Thyroid gland (tissue), 4 donors: ENCODE measurements around the gene RPS21. TPM values are rescaled to one million over a fixed set of nuclear protein-coding genes. Genes with fewer than 3 reads are reported as not detected.
A peak's percentile ranks its signal among the peaks of the same experiment; 100 is the strongest.

Experiments used
- DNase-seq, 2 donors: peaks; one replicate each; pipeline ENCODE4 v3.0.0-alpha.2; 2019
- H3K27ac ChIP-seq, 3 donors: fragments of 200-600 bp; sonication (generic); 1 replicate in 2 of 3; 2 replicates in 1 of 3; pipeline ENCODE4 v1.5.1; 2016 to 2019; ENCODE audit warnings: mild to moderate bottlenecking in 1 of 3, moderate library complexity in 1 of 3
- H3K27me3 ChIP-seq: fragments of 200-600 bp; sonication (generic); one replicate; pipeline ENCODE4 v1.5.1; 2019
- H3K36me3 ChIP-seq, 2 donors: fragments of 200-600 bp; sonication (generic); one replicate each; pipeline ENCODE4 v1.5.1; 2016 to 2019
- H3K4me1 ChIP-seq, 2 donors: fragments of 200-600 bp; sonication (generic); one replicate each; pipeline ENCODE4 v1.5.1; 2017 to 2019
- H3K4me3 ChIP-seq, 3 donors: fragments of 200-600 bp; sonication (generic); replicated peaks in 1 of 3; 1 replicate in 2 of 3; 2 replicates in 1 of 3; pipeline ENCODE4 v1.5.1; 2016; ENCODE audit warnings: mild to moderate bottlenecking in 1 of 3
- H3K9me3 ChIP-seq: fragments of 200-600 bp; sonication (generic); one replicate; pipeline ENCODE4 v1.5.1; 2017
- POLR2A ChIP-seq, 2 donors: fragments of 450-650 bp; IDR thresholded peaks; one replicate each; pipeline ENCODE4 v1.6.1; 2017; ENCODE audit warnings: antibody characterized with exemption in 2 of 2, mild to moderate bottlenecking in 2 of 2, moderate library complexity in 1 of 2
- WGBS, 2 donors: methylation state at CpG; one replicate each; pipeline ENCODE4 v1.1.5; 2017; 5-methylcytosine and 5-hydroxymethylcytosine counted together
- intact Hi-C: fragments of 100-400 bp; cut with DNase I; formaldehyde crosslinking; loops from one replicate; pipeline ENCODE4 v1.15.1; 2023
- total RNA-seq, 4 donors: library from RNA; depleted of rRNA; stranded (reverse); fragments of >200 nt; gene quantifications; one replicate each; pipeline ENCODE4 v1.2.3, GENCODE V29; 2016
- TF ChIP-seq, protein P1 (sequence below), 6 experiments: fragments of 200-600 bp in 3 of 6; fragments of 450-650 bp in 3 of 6; sonication (generic) in 3 of 6; IDR thresholded peaks; one replicate each; pipeline ENCODE4 v1.5.1; 2016 to 2019; ENCODE audit warnings: antibody characterized with exemption in 6 of 6, mild to moderate bottlenecking in 2 of 6, inconsistent platforms in 1 of 6, moderate library complexity in 1 of 6

RPS21 gene
- total RNA-seq, 4 donors from 2014 or later = 1,818 to 3,649 (median 2,349) TPM

GRCh38 chr20:62347445-62347844 is 39.5 kb upstream of the RPS21 start:
- TF ChIP-seq, protein P1, sequence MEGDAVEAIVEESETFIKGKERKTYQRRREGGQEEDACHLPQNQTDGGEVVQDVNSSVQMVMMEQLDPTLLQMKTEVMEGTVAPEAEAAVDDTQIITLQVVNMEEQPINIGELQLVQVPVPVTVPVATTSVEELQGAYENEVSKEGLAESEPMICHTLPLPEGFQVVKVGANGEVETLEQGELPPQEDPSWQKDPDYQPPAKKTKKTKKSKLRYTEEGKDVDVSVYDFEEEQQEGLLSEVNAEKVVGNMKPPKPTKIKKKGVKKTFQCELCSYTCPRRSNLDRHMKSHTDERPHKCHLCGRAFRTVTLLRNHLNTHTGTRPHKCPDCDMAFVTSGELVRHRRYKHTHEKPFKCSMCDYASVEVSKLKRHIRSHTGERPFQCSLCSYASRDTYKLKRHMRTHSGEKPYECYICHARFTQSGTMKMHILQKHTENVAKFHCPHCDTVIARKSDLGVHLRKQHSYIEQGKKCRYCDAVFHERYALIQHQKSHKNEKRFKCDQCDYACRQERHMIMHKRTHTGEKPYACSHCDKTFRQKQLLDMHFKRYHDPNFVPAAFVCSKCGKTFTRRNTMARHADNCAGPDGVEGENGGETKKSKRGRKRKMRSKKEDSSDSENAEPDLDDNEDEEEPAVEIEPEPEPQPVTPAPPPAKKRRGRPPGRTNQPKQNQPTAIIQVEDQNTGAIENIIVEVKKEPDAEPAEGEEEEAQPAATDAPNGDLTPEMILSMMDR (IDR thresholded peaks at IDR 0.05) = no peak
- no peak for TF ChIP-seq POLR2A (IDR thresholded peaks at IDR 0.05)
- no peak overlapping the region for H3K27ac ChIP-seq
- peaks cover 9 to 14% of the 10 kb centered on the region in 2 donors for H3K36me3 ChIP-seq
- no peak for DNase-seq
- no peaks in the 10 kb centered on the region for H3K27me3 ChIP-seq
- WGBS, 2 donors = 75 to 76% methylated on average over 5 to 7 of the region's 9 CpGs
- H3K4me3 ChIP-seq = no peak overlapping the region
- peaks cover 19 to 28% of the 10 kb centered on the region in 2 donors for H3K4me1 ChIP-seq
- H3K9me3 ChIP-seq = no peaks in the 10 kb centered on the region
- intact Hi-C loops = no loop called here

GRCh38 chr20:62348604-62349003 is 38.3 kb upstream of the RPS21 start:
- Histone ChIP-seq H3K36me3 (peaks cover 9 to 14% of the 10 kb centered on the region in 2 donors), H3K4me1 (peaks cover 28 to 38% of the 10 kb centered on the region in 2 donors), H3K27me3 (no peaks in the 10 kb centered on the region), H3K4me3 (no peak overlapping the region), H3K27ac (no peak overlapping the region), H3K9me3 (no peaks in the 10 kb centered on the region)
- DNase-seq = no peak
- TF ChIP-seq, protein P1 (IDR thresholded peaks at IDR 0.05) = no peak
- TF ChIP-seq POLR2A (IDR thresholded peaks at IDR 0.05) = no peak
- WGBS, 2 donors = 91 to 95% methylated on average over 1 of the region's 1 CpG
- intact Hi-C loops = no loop called here

GRCh38 chr20:62349556-62350097 is 37.3 kb upstream of the RPS21 start:
- TF ChIP-seq, protein P1 (IDR thresholded peaks at IDR 0.05) = no peak
- no peak for TF ChIP-seq POLR2A (IDR thresholded peaks at IDR 0.05)
- DNase-seq = no peak
- Histone ChIP-seq H3K27ac (peak overlapping the region in 2 of 3 donors; percentile 64 to 92), H3K36me3 (peaks cover 9 to 14% of the 10 kb centered on the region in 2 donors), H3K4me1 (peaks cover 29 to 48% of the 10 kb centered on the region in 2 donors), H3K4me3 (no peak overlapping the region), H3K9me3 (no peaks in the 10 kb centered on the region), H3K27me3 (no peaks in the 10 kb centered on the region)
- 60 to 68% methylated on average over 5 to 6 of the region's 7 CpGs for WGBS, 2 donors
- intact Hi-C loops = no loop called here

DNA sequence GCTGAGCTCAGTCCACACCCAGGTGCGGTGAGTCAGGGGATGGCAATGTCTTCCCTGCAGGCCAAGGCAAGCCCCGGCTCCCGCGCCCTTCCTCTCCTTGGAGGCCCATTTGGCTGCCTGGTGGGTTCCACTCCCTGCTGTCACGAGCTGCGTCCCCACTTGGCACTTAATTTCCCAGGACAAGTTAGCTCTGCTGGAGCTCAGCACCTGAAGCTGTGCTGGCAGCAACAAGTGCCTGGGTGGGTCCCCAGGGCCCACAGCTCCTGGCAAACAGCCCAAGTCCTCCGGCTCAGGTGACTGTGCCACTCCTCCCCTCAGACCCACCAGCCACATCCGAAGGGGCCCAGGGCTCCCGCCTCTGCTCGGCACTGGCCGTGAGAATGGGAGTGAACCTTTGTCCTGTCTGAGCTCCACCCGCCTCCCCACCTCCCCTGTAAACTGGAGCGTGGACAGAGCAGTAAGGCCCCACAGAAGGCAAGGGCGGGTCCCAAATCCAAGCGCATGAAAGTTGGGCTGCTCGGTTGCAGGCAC is 36.7 kb upstream of the RPS21 start:
- H3K9me3 ChIP-seq = no peaks in the 10 kb centered on the region
- peaks cover 9 to 14% of the 10 kb centered on the region in 2 donors for H3K36me3 ChIP-seq
- H3K4me1 ChIP-seq = peaks cover 35 to 53% of the 10 kb centered on the region in 2 donors
- WGBS, 2 donors = 50 to 51% methylated on average over 10 to 12 of the region's 16 CpGs
- TF ChIP-seq, protein P1 (IDR thresholded peaks at IDR 0.05) = no peak
- no peak for TF ChIP-seq POLR2A (IDR thresholded peaks at IDR 0.05)
- no peaks in the 10 kb centered on the region for H3K27me3 ChIP-seq
- DNase-seq = peak; percentile 88 to 90
- H3K27ac ChIP-seq = peak overlapping the region; percentile 32 to 92 (median 64)
- intact Hi-C loops = no loop called here
- no peak overlapping the region for H3K4me3 ChIP-seq

GRCh38 chr20:62350629-62351422 is 36.1 kb upstream of the RPS21 start:
- intact Hi-C loops = no loop called here

More at GRCh38 chr20:62350629-62351422, 36.1 kb upstream of the RPS21 start:
- TF ChIP-seq POLR2A (IDR thresholded peaks at IDR 0.05) = no peak
- TF ChIP-seq, protein P1 (IDR thresholded peaks at IDR 0.05) = no peak
- Histone ChIP-seq H3K4me1 (peaks cover 41 to 60% of the 10 kb centered on the region in 2 donors), H3K4me3 (no peak overlapping the region), H3K27ac (peak overlapping the region; percentile 32 to 92 (median 64)), H3K27me3 (no peaks in the 10 kb centered on the region), H3K9me3 (no peaks in the 10 kb centered on the region), H3K36me3 (peaks cover 9 to 14% of the 10 kb centered on the region in 2 donors)
- DNase-seq = no peak
- 69 to 84% methylated on average over 11 to 20 of the region's 23 CpGs for WGBS, 2 donors
